Measurements from ENCODE around the gene USP10.

- TF ChIP-seq CTCF (IDR thresholded peaks at IDR 0.05; ENCODE audit: low read depth, low read length, missing input control) = no peak
- peak; percentile 8 to 36 for TF ChIP-seq RAD21 (IDR thresholded peaks at IDR 0.05)
- peak in 1 of 2 donors; percentile 18 for TF ChIP-seq JUND (IDR thresholded peaks at IDR 0.05)
Measured at GRCh38 chr16:84739349-84740124, 39.7 kb downstream of the USP10 start.

Data from liver (tissue), 3 donors.